Progenitor cell of endocrine pancreas (in vitro differentiated cells): ENCODE measurements around the gene TRPM8. TPM values are rescaled to one million over a fixed set of nuclear protein-coding genes. Genes with fewer than 3 reads are reported as not detected.

Experiments used
- DNase-seq: peaks from one replicate; pipeline ENCODE4 v3.0.0; 2021; ENCODE audit warnings: low spot score; ENCODE audit not compliant: unreplicated experiment
- H3K27ac Mint-ChIP-seq: 2 replicates; pipeline ENCODE4 v1.8.0; 2021; ENCODE audit warnings: mild to moderate bottlenecking, moderate library complexity, mixed read lengths
- H3K27me3 Mint-ChIP-seq: 2 replicates; pipeline ENCODE4 v1.8.0; 2021; ENCODE audit warnings: mixed read lengths
- H3K36me3 Mint-ChIP-seq: 2 replicates; pipeline ENCODE4 v1.8.0; 2022; ENCODE audit warnings: mixed read lengths; ENCODE audit not compliant: insufficient read depth
- H3K4me1 Mint-ChIP-seq: 2 replicates; pipeline ENCODE4 v1.8.0; 2021; ENCODE audit warnings: low read depth, mixed read lengths
- H3K4me3 Mint-ChIP-seq: 2 replicates; pipeline ENCODE4 v1.8.0; 2021; ENCODE audit warnings: low read depth, mild to moderate bottlenecking, moderate library complexity, mixed read lengths
- H3K9me3 Mint-ChIP-seq: 2 replicates; pipeline ENCODE4 v1.8.0; 2021; ENCODE audit warnings: low read depth, mixed read lengths
- CTCF ChIP-seq: fragments of 200-600 bp; sonication (generic); IDR thresholded peaks from one replicate; pipeline ENCODE4 v1.5.0; 2021; ENCODE audit warnings: antibody characterized with exemption, mild to moderate bottlenecking; ENCODE audit not compliant: unreplicated experiment
- total RNA-seq: library from RNA; stranded (reverse); gene quantifications from 2 replicates; pipeline ENCODE4 v1.2.1, GENCODE V29; 2021

TRPM8 gene
- total RNA-seq, 1 donor from 2014 or later: not detected

- Mint-ChIP-seq H3K9me3 (peaks cover 3% of the 10 kb centered on the region), H3K4me1 (no peaks in the 10 kb centered on the region), H3K27me3 (peaks cover 12% of the 10 kb centered on the region), H3K36me3 (no peaks in the 10 kb centered on the region), H3K27ac (no peak overlapping the region), H3K4me3 (no peak overlapping the region)
- no peak for DNase-seq
- no peak for TF ChIP-seq CTCF
Measured at GRCh38 chr2:234061624-234062257, 144.6 kb downstream of the TRPM8 start.

- Mint-ChIP-seq H3K27ac (no peak overlapping the region), H3K27me3 (no peaks in the 10 kb centered on the region), H3K36me3 (peaks cover 1% of the 10 kb centered on the region), H3K4me1 (no peaks in the 10 kb centered on the region), H3K4me3 (no peak overlapping the region), H3K9me3 (peaks cover 9% of the 10 kb centered on the region)
- DNase-seq: no peak
- TF ChIP-seq CTCF: no peak
Measured at GRCh38 chr2:234066587-234066986, 149.4 kb downstream of the TRPM8 start.

Other genes starting within 250 kb of the TRPM8 start
- gene UGT1A9, start 245.5 kb upstream of the TRPM8 start, total RNA-seq: not detected in 2 replicates
- not detected in 2 replicates for gene UGT1A7, start 235.5 kb upstream of the TRPM8 start, total RNA-seq
- gene UGT1A6, start 224.5 kb upstream of the TRPM8 start, total RNA-seq: not detected in 2 replicates
- gene UGT1A5, start 204.5 kb upstream of the TRPM8 start, total RNA-seq: not detected in 2 replicates
- gene UGT1A4, start 198.6 kb upstream of the TRPM8 start, total RNA-seq: not detected in 2 replicates
- not detected in 2 replicates for gene UGT1A3, start 188.3 kb upstream of the TRPM8 start, total RNA-seq
- gene UGT1A1, start 157.1 kb upstream of the TRPM8 start, total RNA-seq: not detected in 2 replicates
- not detected in 2 replicates for gene MROH2A, start 139.0 kb upstream of the TRPM8 start, total RNA-seq
- gene HJURP, start 62.8 kb upstream of the TRPM8 start, total RNA-seq: 22.0 and 23.1 TPM in 2 replicates
- gene SPP2, start 133.3 kb downstream of the TRPM8 start, total RNA-seq: not detected in 2 replicates